Measurements from ENCODE around the gene GYS1. TPM values are rescaled to one million over a fixed set of nuclear protein-coding genes. Genes with fewer than 3 reads are reported as not detected.

Gene GYS1
- total and polyA plus RNA-seq, 12 donors: 114 to 245 (median 183) TPM

DNA sequence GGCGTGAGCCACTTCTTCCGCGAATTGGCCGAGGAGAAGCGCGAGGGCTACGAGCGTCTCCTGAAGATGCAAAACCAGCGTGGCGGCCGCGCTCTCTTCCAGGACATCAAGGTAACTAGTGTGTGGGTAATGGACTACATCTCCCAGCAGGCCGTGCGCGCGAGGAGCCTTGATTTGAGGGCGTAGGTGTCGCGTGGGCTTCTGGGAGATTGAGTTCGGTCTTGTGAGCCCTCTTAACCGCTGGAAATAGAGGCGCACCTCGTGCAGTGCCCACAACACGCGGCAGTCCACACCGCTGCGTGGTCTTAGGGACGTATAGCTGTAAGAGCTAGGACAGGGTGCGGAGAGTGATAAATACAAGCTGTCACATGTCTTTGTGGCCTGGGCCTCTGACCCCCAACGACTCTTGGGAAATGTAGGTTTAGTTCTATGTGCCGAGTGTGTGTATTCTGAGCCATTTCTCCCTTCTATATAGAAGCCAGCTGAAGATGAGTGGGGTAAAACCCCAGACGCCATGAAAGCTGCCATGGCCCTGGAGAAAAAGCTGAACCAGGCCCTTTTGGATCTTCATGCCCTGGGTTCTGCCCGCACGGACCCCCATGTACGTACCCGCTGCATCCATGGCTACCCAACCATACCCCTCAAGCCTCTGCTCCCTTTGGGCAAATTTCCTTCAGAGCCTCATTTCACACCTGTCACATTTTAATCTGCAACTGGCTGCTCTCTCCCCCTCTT is 27.1 kb downstream of the GYS1 start:
- Histone ChIP-seq H3K36me3 (peaks cover 0 to 54% (median 33%) of the 10 kb centered on the region in 9 donors), H3K27me3 (no peaks in the 10 kb centered on the region), H3K27ac (peak overlapping the region; percentile 84 to 96 (median 89)), H3K4me1 (peaks cover 15 to 69% (median 61%) of the 10 kb centered on the region in 9 donors), H3K4me3 (peak overlapping the region; percentile 65 to 100 (median 88)), H3K9me3 (no peaks in the 10 kb centered on the region)
- WGBS, 2 donors: 13 to 15% methylated on average over 36 of the region's 36 CpGs
- no peak for TF ChIP-seq CTCF (IDR thresholded peaks at IDR 0.05)
- DNase-seq (peak; percentile 86 to 90), ATAC-seq (peak; percentile 48 to 78 (median 69))
- intact Hi-C loops (cut with DNase I): loop anchor here in 8 of 10 donors (1.0 to 10.0 kb wide), 10 partner anchors 66 to 331 kb away; partner anchors contain the start of genes PPP1R15A (in 5 of the 8), CA11 (in 2 of the 8), DBP (in 2 of the 8) and NUCB1 (in 1 of the 8)

DNA sequence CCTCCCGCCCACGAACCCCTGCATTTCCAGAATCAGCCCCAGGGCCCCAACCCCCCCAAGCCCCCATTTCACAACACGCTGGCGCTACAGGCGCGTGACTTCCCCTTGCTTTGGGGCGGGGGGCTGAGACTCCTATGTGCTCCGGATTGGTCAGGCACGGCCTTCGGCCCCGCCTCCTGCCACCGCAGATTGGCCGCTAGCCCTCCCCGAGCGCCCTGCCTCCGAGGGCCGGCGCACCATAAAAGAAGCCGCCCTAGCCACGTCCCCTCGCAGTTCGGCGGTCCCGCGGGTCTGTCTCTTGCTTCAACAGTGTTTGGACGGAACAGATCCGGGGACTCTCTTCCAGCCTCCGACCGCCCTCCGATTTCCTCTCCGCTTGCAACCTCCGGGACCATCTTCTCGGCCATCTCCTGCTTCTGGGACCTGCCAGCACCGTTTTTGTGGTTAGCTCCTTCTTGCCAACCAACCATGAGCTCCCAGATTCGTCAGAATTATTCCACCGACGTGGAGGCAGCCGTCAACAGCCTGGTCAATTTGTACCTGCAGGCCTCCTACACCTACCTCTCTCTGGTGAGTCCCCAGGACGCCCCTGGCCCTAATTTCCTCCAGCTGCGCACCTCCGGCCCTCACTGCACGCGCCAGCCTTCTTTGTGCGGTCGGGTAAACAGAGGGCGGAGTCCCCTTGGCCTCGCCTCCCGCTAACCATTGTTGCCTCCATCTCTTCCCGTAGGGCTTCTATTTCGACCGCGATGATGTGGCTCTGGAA is 27.9 kb downstream of the GYS1 start, which contains the start of gene FTL:
Gene FTL, plus strand, starts transcription at position 270 of the 766 bp plus-strand sequence. Its CDS starts 199 bp downstream, at position 469.
- 0 to 3% methylated on average over 51 to 52 of the region's 52 CpGs for WGBS, 2 donors
- intact Hi-C loops (cut with DNase I): loop anchor here in 8 of 10 donors (1.0 to 10.0 kb wide), 10 partner anchors 65 to 330 kb away; partner anchors contain the start of genes PPP1R15A (in 5 of the 8), CA11 (in 2 of the 8), DBP (in 2 of the 8) and NUCB1 (in 1 of the 8)
- DNase-seq (peak; percentile 98), ATAC-seq (peak; percentile 84 to 94 (median 91))
- Histone ChIP-seq H3K4me1 (peaks cover 15 to 62% (median 55%) of the 10 kb centered on the region in 9 donors), H3K36me3 (peaks cover 0 to 47% (median 28%) of the 10 kb centered on the region in 9 donors), H3K9me3 (no peaks in the 10 kb centered on the region), H3K27ac (peak within 1 kb of the TSS; percentile 84 to 96 (median 89)), H3K27me3 (no peaks in the 10 kb centered on the region), H3K4me3 (peak within 1 kb of the TSS; percentile 65 to 100 (median 88))
- TF ChIP-seq CTCF (IDR thresholded peaks at IDR 0.05): no peak

DNA sequence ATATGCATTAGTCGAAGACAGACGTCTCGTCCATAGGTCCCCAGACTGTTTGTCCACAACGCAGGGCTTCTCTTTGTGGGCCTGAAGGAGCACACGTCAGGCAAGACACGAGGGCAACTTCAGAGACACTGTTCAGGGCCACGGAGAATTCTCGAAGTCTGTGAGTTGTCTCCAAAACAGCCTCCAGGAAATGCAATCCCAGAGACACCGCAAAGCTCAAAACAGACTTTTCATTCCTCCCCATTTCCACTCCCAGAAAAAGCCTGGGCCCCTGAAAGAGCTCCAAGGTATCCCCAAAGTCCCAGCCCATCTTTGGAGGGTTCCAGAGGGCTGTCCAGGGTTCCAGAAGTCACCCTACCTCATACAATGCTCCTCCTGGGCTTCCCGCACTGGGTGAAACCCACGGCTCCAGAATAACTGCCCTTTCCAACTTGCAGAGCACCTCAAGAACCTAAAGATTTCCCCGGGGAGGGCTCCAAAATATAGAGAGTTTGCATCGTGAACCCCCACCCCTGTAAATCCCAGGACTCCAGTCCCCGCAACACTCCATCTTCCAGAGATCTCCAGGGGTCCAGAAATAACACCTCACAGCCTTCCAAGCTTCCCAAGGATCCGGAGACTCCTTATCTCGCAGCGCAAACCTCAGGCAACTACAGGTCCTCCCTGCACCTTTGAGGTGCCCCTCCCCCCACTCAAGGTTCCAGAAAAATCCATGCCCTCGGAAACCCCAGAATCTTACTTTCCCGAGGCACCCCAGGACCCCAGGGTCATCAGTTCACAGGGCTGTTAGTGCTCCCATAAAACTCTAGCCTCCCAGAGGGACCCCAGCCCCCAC is 28.7 kb downstream of the GYS1 start:
- ATAC-seq (peak in 1 of 8 donors; percentile 1), DNase-seq (no peak)
- Histone ChIP-seq H3K27me3 (no peaks in the 10 kb centered on the region), H3K9me3 (no peaks in the 10 kb centered on the region), H3K36me3 (peaks cover 0 to 38% (median 20%) of the 10 kb centered on the region in 9 donors), H3K4me1 (peaks cover 15 to 63% (median 53%) of the 10 kb centered on the region in 9 donors), H3K27ac (peak overlapping the region; percentile 72 to 96 (median 89)), H3K4me3 (peak overlapping the region in 9 of 10 donors; percentile 68 to 100 (median 89))
- TF ChIP-seq CTCF (IDR thresholded peaks at IDR 0.05): no peak
- intact Hi-C loops (cut with DNase I): loop anchor here in 8 of 10 donors (1.0 to 10.0 kb wide), 10 partner anchors 64 to 330 kb away; partner anchors contain the start of genes PPP1R15A (in 5 of the 8), CA11 (in 2 of the 8), DBP (in 2 of the 8) and NUCB1 (in 1 of the 8)
- 25 to 29% methylated on average over 19 of the region's 19 CpGs for WGBS, 2 donors
